A673 (cell line): Measurements from ENCODE around the gene PARM1. TPM values are rescaled to one million over a fixed set of nuclear protein-coding genes. Genes with fewer than 3 reads are reported as not detected.

Experiments
- BruUV-seq: library from RNA; stranded (reverse); fragments of 400-500 nt; replicated peaks from 2 replicates; lab custom pipeline; 2021; lab: Mats Ljungman, UMichigan
- CTCF ChIA-PET: fragments of 300-600 bp; sonication (Branson Sonifier 250); formaldehyde crosslinking; loops from one replicate; lab custom pipeline; 2022; ENCODE audit warnings: antibody characterized with exemption; lab: Charles Lee
- POLR2A ChIA-PET: fragments of 300-600 bp; sonication (Branson Sonifier 250); formaldehyde crosslinking; loops from one replicate; lab custom pipeline; 2022; ENCODE audit warnings: antibody characterized with exemption; ENCODE audit not compliant: low non-redundant PET; lab: Charles Lee
- DNase-seq: peaks from one replicate; pipeline ENCODE4 v3.0.0-alpha.2; 2015; ENCODE audit warnings: low spot score
- H3K27ac ChIP-seq: fragments of 200-600 bp; sonication (generic); 2 replicates; pipeline ENCODE4 v1.5.1; 2016; ENCODE audit warnings: mixed run types, low read depth, mild to moderate bottlenecking, mixed read lengths, antibody characterized with exemption, low read length; ENCODE audit not compliant: poor library complexity, severe bottlenecking
- H3K27me3 ChIP-seq: fragments of 200-600 bp; sonication (generic); replicated peaks from 2 replicates; pipeline ENCODE4 v1.6.1; 2017; ENCODE audit warnings: mixed run types, low read depth, mild to moderate bottlenecking, mixed read lengths, antibody characterized with exemption, low read length; ENCODE audit not compliant: insufficient read depth, poor library complexity
- H3K36me3 ChIP-seq: fragments of 200-600 bp; sonication (generic); 2 replicates; pipeline ENCODE4 v1.6.1; 2016; ENCODE audit warnings: mixed run types, mild to moderate bottlenecking, mixed read lengths, antibody characterized with exemption, low read length; ENCODE audit not compliant: insufficient read depth, poor library complexity, severe bottlenecking
- H3K4me1 ChIP-seq: fragments of 200-600 bp; sonication (generic); 2 replicates; pipeline ENCODE4 v1.6.1; 2017; ENCODE audit warnings: mixed run types, mild to moderate bottlenecking, mixed read lengths, antibody characterized with exemption, low read length; ENCODE audit not compliant: insufficient read depth, poor library complexity, severe bottlenecking
- H3K4me3 ChIP-seq: fragments of 200-600 bp; sonication (generic); 2 replicates; pipeline ENCODE4 v1.5.1; 2016; ENCODE audit warnings: low read depth, mixed run types, mild to moderate bottlenecking, mixed read lengths, low read length; ENCODE audit not compliant: poor library complexity, severe bottlenecking
- H3K9me3 ChIP-seq: fragments of 200-600 bp; sonication (generic); 2 replicates; pipeline ENCODE4 v1.6.1; 2016; ENCODE audit warnings: mixed run types, low read depth, mild to moderate bottlenecking, mixed read lengths, antibody characterized with exemption, low read length; ENCODE audit not compliant: poor library complexity, severe bottlenecking
- EZH2 ChIP-seq: fragments of 200-600 bp; sonication (generic); IDR thresholded peaks from 2 replicates; pipeline ENCODE4 v1.6.1; 2017; ENCODE audit warnings: borderline replicate concordance, low read depth, mild to moderate bottlenecking, mixed read lengths, antibody characterized with exemption, low read length; ENCODE audit not compliant: poor library complexity, severe bottlenecking
- intact Hi-C: fragments of 100-400 bp; cut with micrococcal nuclease; formaldehyde crosslinking; loops from one replicate; pipeline ENCODE4 v1.10.0; 2022; ENCODE audit not compliant: unreplicated experiment
- total RNA-seq: library from RNA; stranded (reverse); gene quantifications from 2 replicates; pipeline ENCODE4 v1.2.3, GENCODE V29; 2021
- TF ChIP-seq, protein P1 (sequence below): fragments of 300-800, 200-600 bp; sonication (generic); conservative IDR thresholded peaks from 2 replicates; pipeline ENCODE4 v1.5.1; 2017; ENCODE audit warnings: low read depth, mild to moderate bottlenecking, antibody characterized with exemption, low read length, moderate library complexity, mixed read lengths

The PARM1 gene
- total RNA-seq, 1 experiment from 2014 or later: 12.3 TPM

DNA sequence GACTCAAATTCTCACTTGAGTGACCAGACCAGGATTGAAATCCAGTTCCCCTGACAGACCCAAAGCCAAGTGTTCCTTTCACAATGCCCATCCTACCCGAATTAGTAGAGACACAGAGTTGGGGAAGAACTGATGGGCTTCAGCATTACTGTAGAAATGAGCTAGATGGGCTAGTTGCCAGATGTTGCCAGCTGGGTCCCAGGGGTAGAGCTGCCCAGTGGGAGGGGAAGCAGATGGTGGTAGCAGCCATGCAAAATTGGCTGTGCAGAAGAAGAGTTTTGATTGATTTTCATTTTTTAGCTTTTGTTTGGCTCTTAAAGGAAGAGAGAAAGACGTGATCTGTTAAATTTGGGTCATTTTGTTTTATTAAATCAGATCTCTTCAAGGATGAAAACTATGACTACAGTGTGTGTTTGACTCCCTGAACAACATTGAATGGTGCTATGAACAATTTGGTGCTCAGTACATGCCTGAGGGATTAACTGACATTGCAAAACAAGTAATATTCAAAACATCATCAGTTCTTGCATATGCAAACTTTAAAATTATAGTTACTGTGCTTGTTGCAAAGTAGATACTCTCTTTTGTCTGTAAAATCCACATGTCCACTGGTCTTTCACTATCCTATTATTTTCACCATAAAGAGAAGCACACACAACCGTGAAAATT is 86.0 kb downstream of the PARM1 start:
- Histone ChIP-seq H3K9me3 (no peaks in the 10 kb centered on the region), H3K4me1 (no peaks in the 10 kb centered on the region), H3K36me3 (no peaks in the 10 kb centered on the region), H3K4me3 (no peak overlapping the region), H3K27me3 (no peaks in the 10 kb centered on the region), H3K27ac (no peak overlapping the region)
- intact Hi-C loops: no loop called here
- CTCF ChIA-PET: no interaction called here
- DNase-seq: no peak
- no TSS peak for BruUV-seq
- TF ChIP-seq, protein P1, sequence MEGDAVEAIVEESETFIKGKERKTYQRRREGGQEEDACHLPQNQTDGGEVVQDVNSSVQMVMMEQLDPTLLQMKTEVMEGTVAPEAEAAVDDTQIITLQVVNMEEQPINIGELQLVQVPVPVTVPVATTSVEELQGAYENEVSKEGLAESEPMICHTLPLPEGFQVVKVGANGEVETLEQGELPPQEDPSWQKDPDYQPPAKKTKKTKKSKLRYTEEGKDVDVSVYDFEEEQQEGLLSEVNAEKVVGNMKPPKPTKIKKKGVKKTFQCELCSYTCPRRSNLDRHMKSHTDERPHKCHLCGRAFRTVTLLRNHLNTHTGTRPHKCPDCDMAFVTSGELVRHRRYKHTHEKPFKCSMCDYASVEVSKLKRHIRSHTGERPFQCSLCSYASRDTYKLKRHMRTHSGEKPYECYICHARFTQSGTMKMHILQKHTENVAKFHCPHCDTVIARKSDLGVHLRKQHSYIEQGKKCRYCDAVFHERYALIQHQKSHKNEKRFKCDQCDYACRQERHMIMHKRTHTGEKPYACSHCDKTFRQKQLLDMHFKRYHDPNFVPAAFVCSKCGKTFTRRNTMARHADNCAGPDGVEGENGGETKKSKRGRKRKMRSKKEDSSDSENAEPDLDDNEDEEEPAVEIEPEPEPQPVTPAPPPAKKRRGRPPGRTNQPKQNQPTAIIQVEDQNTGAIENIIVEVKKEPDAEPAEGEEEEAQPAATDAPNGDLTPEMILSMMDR: no peak
- TF ChIP-seq EZH2: no peak
- POLR2A ChIA-PET: no interaction called here

DNA sequence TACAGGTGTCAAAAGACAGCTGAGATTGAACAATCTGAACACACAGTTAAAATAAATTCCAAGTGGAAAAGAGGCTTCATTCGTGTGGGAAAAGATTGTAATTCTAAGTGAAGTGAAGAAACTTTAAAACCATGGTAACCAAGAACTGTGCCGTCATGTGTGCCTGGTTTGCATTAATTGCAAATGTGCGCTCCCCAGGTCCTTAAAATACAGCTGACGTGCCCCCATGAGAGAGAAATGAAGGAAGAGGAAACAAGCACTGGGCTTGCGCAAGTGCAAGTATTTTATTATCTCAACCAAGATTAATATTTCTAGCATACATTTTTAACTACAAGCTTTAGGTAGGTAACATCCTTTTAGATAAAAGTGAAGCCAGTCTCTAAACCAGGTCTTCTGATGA is 92.5 kb downstream of the PARM1 start:
- BruUV-seq: no TSS peak
- CTCF ChIA-PET: no interaction called here
- Histone ChIP-seq H3K9me3 (no peaks in the 10 kb centered on the region), H3K27me3 (no peaks in the 10 kb centered on the region), H3K4me1 (no peaks in the 10 kb centered on the region), H3K4me3 (no peak overlapping the region), H3K27ac (no peak overlapping the region), H3K36me3 (no peaks in the 10 kb centered on the region)
- TF ChIP-seq EZH2: no peak
- TF ChIP-seq, protein P1: no peak
- POLR2A ChIA-PET: no interaction called here
- intact Hi-C loops: no loop called here
- DNase-seq: no peak

DNA sequence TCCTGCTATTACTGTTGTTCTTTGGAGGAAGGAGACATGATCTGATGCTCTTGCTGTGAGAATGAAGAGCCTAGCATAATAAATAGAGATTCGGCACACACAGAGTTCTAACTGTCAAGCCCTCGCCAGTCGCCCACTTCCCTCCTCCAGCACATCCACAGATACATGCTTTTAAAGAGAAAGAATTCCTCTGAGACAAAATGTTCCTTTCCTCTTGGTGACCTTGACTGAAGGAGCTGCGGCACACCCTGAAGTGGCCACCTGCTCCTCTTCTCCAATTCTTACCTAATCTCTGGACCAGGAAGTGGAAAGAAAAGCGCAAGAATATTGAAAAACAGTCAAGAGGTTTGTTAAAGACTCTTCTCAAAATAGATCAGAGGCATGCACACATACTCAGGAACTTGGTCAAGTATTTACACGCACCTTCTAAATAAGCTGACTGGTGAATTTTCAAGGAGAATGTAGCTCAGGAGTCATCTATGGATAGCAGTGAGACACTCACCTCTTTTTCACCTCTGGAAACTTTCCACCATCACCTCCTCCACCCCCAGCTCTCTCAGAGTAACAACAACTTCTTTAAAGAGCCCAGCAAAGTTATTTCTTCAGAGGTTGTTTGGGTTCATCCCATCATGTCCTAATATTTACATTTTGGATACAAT is 95.4 kb downstream of the PARM1 start:
- H3K27ac ChIP-seq: no peak overlapping the region
- no peaks in the 10 kb centered on the region for H3K9me3 ChIP-seq
- no peak for TF ChIP-seq EZH2
- TF ChIP-seq, protein P1: no peak
- no peak overlapping the region for H3K4me3 ChIP-seq
- H3K27me3 ChIP-seq: no peaks in the 10 kb centered on the region
- no peaks in the 10 kb centered on the region for H3K36me3 ChIP-seq
- intact Hi-C loops: no loop called here
- H3K4me1 ChIP-seq: no peaks in the 10 kb centered on the region
- ChIA-PET CTCF (no interaction called here), POLR2A (no interaction called here)
- BruUV-seq: no TSS peak
- DNase-seq: no peak
